ENCODE measurements around the gene XIRP1.

DNA sequence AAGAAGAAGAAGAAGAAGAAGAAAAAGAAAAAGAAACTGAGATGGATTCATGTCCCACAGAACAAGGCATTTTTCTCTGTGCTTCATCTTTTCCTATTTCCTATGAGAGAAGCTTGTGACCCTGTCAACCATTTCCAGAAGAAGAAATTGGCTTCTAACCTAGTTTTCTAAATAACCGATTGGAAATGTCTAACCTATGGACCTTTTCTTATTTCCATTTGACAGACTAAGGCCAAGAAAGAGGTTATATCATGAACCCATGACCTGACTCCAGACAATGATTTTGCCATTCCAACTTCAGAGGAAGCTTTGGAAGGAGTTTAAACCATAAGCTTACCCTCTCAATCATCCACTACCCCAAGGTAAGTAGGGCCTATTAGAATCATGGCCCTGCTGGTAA is 22.7 kb downstream of the XIRP1 start:
- TF ChIP-seq POLR2A (IDR thresholded peaks at IDR 0.05; ENCODE audit: borderline replicate concordance, extremely low read depth, insufficient read depth, insufficient read length) (no peak), SRF (IDR thresholded peaks at IDR 0.05; ENCODE audit: low read depth) (no peak), POLR2AphosphoS5 (IDR thresholded peaks at IDR 0.05; ENCODE audit: low read depth, low read length) (no peak), RAD21 (IDR thresholded peaks at IDR 0.05; ENCODE audit: low read depth) (no peak), MAX (IDR thresholded peaks at IDR 0.05) (no peak), JUND (IDR thresholded peaks at IDR 0.05) (no peak)
- TF ChIP-seq, protein P1, sequence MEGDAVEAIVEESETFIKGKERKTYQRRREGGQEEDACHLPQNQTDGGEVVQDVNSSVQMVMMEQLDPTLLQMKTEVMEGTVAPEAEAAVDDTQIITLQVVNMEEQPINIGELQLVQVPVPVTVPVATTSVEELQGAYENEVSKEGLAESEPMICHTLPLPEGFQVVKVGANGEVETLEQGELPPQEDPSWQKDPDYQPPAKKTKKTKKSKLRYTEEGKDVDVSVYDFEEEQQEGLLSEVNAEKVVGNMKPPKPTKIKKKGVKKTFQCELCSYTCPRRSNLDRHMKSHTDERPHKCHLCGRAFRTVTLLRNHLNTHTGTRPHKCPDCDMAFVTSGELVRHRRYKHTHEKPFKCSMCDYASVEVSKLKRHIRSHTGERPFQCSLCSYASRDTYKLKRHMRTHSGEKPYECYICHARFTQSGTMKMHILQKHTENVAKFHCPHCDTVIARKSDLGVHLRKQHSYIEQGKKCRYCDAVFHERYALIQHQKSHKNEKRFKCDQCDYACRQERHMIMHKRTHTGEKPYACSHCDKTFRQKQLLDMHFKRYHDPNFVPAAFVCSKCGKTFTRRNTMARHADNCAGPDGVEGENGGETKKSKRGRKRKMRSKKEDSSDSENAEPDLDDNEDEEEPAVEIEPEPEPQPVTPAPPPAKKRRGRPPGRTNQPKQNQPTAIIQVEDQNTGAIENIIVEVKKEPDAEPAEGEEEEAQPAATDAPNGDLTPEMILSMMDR (IDR thresholded peaks at IDR 0.05 in 2 of 3, conservative IDR thresholded peaks at IDR 0.05 in 1 of 3; ENCODE audit: borderline replicate concordance in 1 of 3, insufficient read depth in 1 of 3, low read depth in 2 of 3, low read length in 2 of 3): no peak

All from HCT116 (cell line).